ENCODE measurements around the gene PHACTR1.

Gene PHACTR1

DNA sequence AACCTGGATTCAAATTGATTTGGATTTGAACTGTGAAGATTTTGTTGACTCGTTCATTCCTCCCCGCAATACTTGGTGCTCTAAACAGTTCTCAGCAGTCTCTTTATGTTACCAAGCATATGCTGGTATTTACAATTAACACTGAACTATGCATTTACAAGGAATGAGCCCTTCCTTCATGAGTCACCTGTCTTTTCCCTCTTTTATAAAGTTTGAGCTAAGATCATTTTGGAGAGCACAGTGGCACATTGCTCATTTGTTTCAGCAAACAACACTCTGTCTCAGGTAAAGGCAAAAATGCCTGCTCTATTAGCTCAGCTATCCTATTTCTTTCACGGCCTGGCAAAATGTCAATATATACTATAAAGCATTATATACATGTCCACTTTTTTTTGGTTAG lies 285.4 kb downstream of the PHACTR1 start:
- DNase-seq (ENCODE audit: low read depth in 1 of 2, low spot score in 1 of 2): no peak
- TF ChIP-seq SPI1 (IDR thresholded peaks at IDR 0.05; ENCODE audit: borderline replicate concordance, low read depth) (no peak), REST (IDR thresholded peaks at IDR 0.05; ENCODE audit: insufficient replicate concordance, low read depth) (no peak), POLR2AphosphoS5 (IDR thresholded peaks at IDR 0.05; ENCODE audit: low read depth) (no peak), GABPA (IDR thresholded peaks at IDR 0.05; ENCODE audit: low read depth) (no peak), CTCF (IDR thresholded peaks at IDR 0.05; ENCODE audit: insufficient read depth, low read length) (no peak)
- Histone ChIP-seq H3K27me3 (ENCODE audit: insufficient read depth, poor library complexity, severe bottlenecking) (no peaks in the 10 kb centered on the region), H3K4me3 (replicated peaks; ENCODE audit: insufficient read depth, low read length) (no peak overlapping the region), H3K27ac (replicated peaks) (no peak overlapping the region)

- DNase-seq (ENCODE audit: low read depth in 1 of 2, low spot score in 1 of 2): peak; percentile 18 to 74
- no peak overlapping the region for H3K27ac ChIP-seq (replicated peaks)
- TF ChIP-seq REST (IDR thresholded peaks at IDR 0.05; ENCODE audit: insufficient replicate concordance, low read depth) (no peak), GABPA (IDR thresholded peaks at IDR 0.05; ENCODE audit: low read depth) (peak; percentile 24; the same call in 1 of the 2 replicates), CTCF (IDR thresholded peaks at IDR 0.05; ENCODE audit: insufficient read depth, low read length) (no peak), POLR2AphosphoS5 (IDR thresholded peaks at IDR 0.05; ENCODE audit: low read depth) (no peak), SPI1 (IDR thresholded peaks at IDR 0.05; ENCODE audit: borderline replicate concordance, low read depth) (peak; percentile 54; the same call in 1 of the 2 replicates)
Observed at GRCh38 chr6:13004601-13005000, 288.0 kb downstream of the PHACTR1 start.

GRCh38 chr6:13005994-13006393 lies 289.4 kb downstream of the PHACTR1 start:
- Histone ChIP-seq H3K27me3 (ENCODE audit: insufficient read depth, poor library complexity, severe bottlenecking) (no peaks in the 10 kb centered on the region), H3K4me3 (replicated peaks; ENCODE audit: insufficient read depth, low read length) (no peak overlapping the region), H3K27ac (replicated peaks) (no peak overlapping the region)
- no peak for DNase-seq (ENCODE audit: low read depth in 1 of 2, low spot score in 1 of 2)
- TF ChIP-seq POLR2AphosphoS5 (IDR thresholded peaks at IDR 0.05; ENCODE audit: low read depth) (no peak), CTCF (IDR thresholded peaks at IDR 0.05; ENCODE audit: insufficient read depth, low read length) (no peak), SPI1 (IDR thresholded peaks at IDR 0.05; ENCODE audit: borderline replicate concordance, low read depth) (no peak), REST (IDR thresholded peaks at IDR 0.05; ENCODE audit: insufficient replicate concordance, low read depth) (no peak), GABPA (IDR thresholded peaks at IDR 0.05; ENCODE audit: low read depth) (no peak)

More at GRCh38 chr6:13004601-13005000, 288.0 kb downstream of the PHACTR1 start:
- H3K27me3 ChIP-seq (ENCODE audit: insufficient read depth, poor library complexity, severe bottlenecking): no peaks in the 10 kb centered on the region
- no peak overlapping the region for H3K4me3 ChIP-seq (replicated peaks; ENCODE audit: insufficient read depth, low read length)
